HepG2 (cell line): Measurements from ENCODE around the gene B3GAT3. TPM values are rescaled to one million over a fixed set of nuclear protein-coding genes. Genes with fewer than 3 reads are reported as not detected.

ENCODE experiments used
- CBX5 ChIP-seq: sonication (generic); formaldehyde crosslinking; IDR thresholded peaks from 2 replicates; pipeline ENCODE4 v1.4.0; 2020; ENCODE audit warnings: missing genetic modification reagents, borderline replicate concordance
- CREB1 ChIP-seq, 2 experiments: fragments of 450-650 bp in 1 of 2; IDR thresholded peaks; 2 replicates each; pipeline ENCODE4 v1.6.1; 2016 to 2017; ENCODE audit warnings: control low read depth in 1 of 2, mild to moderate bottlenecking in 1 of 2, missing compliant biosample characterization in 1 of 2, missing genetic modification characterization in 1 of 2
- ERF ChIP-seq: IDR thresholded peaks from 2 replicates; pipeline ENCODE4 v1.6.1; 2018; ENCODE audit warnings: missing biosample characterization, missing genetic modification reagents
- GATAD2A ChIP-seq: IDR thresholded peaks from 2 replicates; pipeline ENCODE4 v1.6.1; 2016
- HOXD1 ChIP-seq: sonication (generic); formaldehyde crosslinking; IDR thresholded peaks from 2 replicates; pipeline ENCODE4 v1.5.0; 2020; ENCODE audit warnings: missing genetic modification reagents
- MZF1 ChIP-seq: sonication (generic); formaldehyde crosslinking; IDR thresholded peaks from 2 replicates; pipeline ENCODE4 v1.8.1; 2023; ENCODE audit warnings: mild to moderate bottlenecking, missing genetic modification reagents, borderline replicate concordance
- NFKBIZ ChIP-seq: IDR thresholded peaks from 2 replicates; pipeline ENCODE4 v1.6.1; 2018; ENCODE audit warnings: missing genetic modification reagents, missing compliant biosample characterization
- RXRA ChIP-seq: sonication (generic); formaldehyde crosslinking; IDR thresholded peaks from 2 replicates; pipeline ENCODE4 v1.5.1; 2020; ENCODE audit warnings: missing genetic modification reagents
- SSRP1 ChIP-seq: IDR thresholded peaks from 2 replicates; pipeline ENCODE4 v1.6.1; 2016; ENCODE audit warnings: control low read depth
- TBX2 ChIP-seq: sonication (generic); formaldehyde crosslinking; IDR thresholded peaks from 2 replicates; pipeline ENCODE4 v1.5.0; 2020; ENCODE audit warnings: missing genetic modification reagents, mild to moderate bottlenecking, borderline replicate concordance
- U2AF1 ChIP-seq: fragments of 200-400 bp; formaldehyde crosslinking; optimal IDR thresholded peaks from 2 replicates; pipeline ENCODE3; 2017; ENCODE audit warnings: mild to moderate bottlenecking, low read depth, low read length
- ZBTB3 ChIP-seq: sonication (generic); formaldehyde crosslinking; IDR thresholded peaks from 2 replicates; pipeline ENCODE4 v1.4.0; 2020; ENCODE audit warnings: low read depth, mild to moderate bottlenecking, moderate library complexity, missing genetic modification reagents, borderline replicate concordance
- ZBTB38 ChIP-seq: sonication (generic); formaldehyde crosslinking; IDR thresholded peaks from 2 replicates; pipeline ENCODE4 v1.5.1; 2020; ENCODE audit warnings: mild to moderate bottlenecking, missing genetic modification reagents
- ZBTB39 ChIP-seq: sonication (generic); formaldehyde crosslinking; IDR thresholded peaks from 2 replicates; pipeline ENCODE4 v1.5.0; 2020; ENCODE audit warnings: missing genetic modification reagents
- ZBTB7B ChIP-seq: sonication (generic); formaldehyde crosslinking; IDR thresholded peaks from 2 replicates; pipeline ENCODE4 v1.4.0; 2020; ENCODE audit warnings: missing genetic modification reagents
- ZHX2 ChIP-seq, 2 experiments: sonication (generic) in 1 of 2; formaldehyde crosslinking in 1 of 2; IDR thresholded peaks; 2 replicates each; pipeline versions ENCODE4 v1.6.1 to v1.9.0; 2014 to 2022; ENCODE audit warnings: antibody characterized with exemption in 1 of 2, borderline replicate concordance in 1 of 2, inconsistent platforms in 1 of 2, low read depth in 1 of 2, missing genetic modification reagents in 1 of 2
- ZNF121 ChIP-seq: sonication (generic); formaldehyde crosslinking; IDR thresholded peaks from 2 replicates; pipeline ENCODE4 v1.5.0; 2020; ENCODE audit warnings: mild to moderate bottlenecking, missing genetic modification reagents
- ZNF264 ChIP-seq: sonication (generic); formaldehyde crosslinking; IDR thresholded peaks from 2 replicates; pipeline ENCODE4 v1.4.0; 2020; ENCODE audit warnings: missing genetic modification reagents
- ZNF549 ChIP-seq: sonication (generic); formaldehyde crosslinking; IDR thresholded peaks from 2 replicates; pipeline ENCODE4 v1.5.0; 2020; ENCODE audit warnings: missing genetic modification reagents
- polyA plus RNA-seq, 8 experiments: library from polyadenylated mRNA; depleted of rRNA in 3 of 8; stranded (reverse) in 7 of 8; unstranded in 1 of 8; fragments of >200 nt; fragmentation: Illumina TruSeq in 4 of 8; extraction: Trizol in 4 of 8; gene quantifications; 2 replicates each; pipeline versions ENCODE4 v1.2.1 to v1.2.3, GENCODE V29; 2011 to 2016; ENCODE audit warnings: low read depth in 4 of 8, missing spikeins in 1 of 8, mixed read lengths in 1 of 8; ENCODE audit not compliant: insufficient read depth in 1 of 8
- total RNA-seq, 5 experiments: library from RNA; depleted of rRNA; stranded (reverse); fragments of >200 nt; fragmentation: Illumina TruSeq; extraction: Trizol; gene quantifications; 2 replicates each; pipeline ENCODE4 v1.2.3, GENCODE V29; 2016; ENCODE audit warnings: low read depth in 1 of 5
- TF ChIP-seq, protein P1 (sequence below): sonication (generic); formaldehyde crosslinking; conservative IDR thresholded peaks from 2 replicates; pipeline ENCODE4 v1.4.0; 2020; ENCODE audit warnings: missing genetic modification reagents

The B3GAT3 gene
- total and polyA plus RNA-seq, 2 of the 13 experiments (the other 11 are each of a cell fraction or from before 2014, with no cell fraction given): 21.3 to 26.1 TPM

DNA sequence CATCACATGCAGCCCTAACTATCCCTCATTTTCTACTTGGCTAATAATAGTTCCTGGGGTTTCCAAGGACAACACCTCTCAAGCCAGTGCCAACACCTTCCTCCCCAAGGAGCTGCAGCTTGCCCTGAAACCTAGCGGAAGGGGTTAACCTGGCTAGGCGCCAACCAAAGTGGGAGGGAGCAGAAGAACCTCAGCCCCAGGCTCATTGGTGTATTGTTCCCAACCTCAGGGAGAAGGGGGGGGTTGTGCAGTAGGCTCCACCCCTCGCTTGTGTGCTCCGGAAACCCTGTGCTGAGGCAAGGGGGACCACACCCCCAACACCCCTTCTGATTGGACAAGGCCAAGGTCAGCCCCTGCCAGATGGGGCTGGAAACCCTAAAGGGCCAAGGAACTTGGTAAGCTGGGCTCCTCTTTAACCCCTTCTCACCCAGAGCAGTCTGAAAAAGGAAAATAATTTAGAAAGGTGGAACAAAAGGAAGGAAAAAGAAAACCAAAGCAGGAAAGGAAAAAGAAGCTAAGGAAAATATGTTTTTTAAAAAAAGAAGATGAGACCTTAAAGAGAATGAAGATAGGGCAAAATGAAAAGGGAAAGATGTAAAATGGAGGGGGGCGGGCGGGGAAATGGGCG lies 22.6 kb downstream of the B3GAT3 start (continued):
- 0 out of 2 replicates have a peak, but pooled peaks have one; percentile 7 for TF ChIP-seq ZBTB7B (CRISPR knock-in tag)
- TF ChIP-seq ZNF121: no peak
- TF ChIP-seq U2AF1: peak; percentile 58
- TF ChIP-seq ERF (CRISPR knock-in tag): 0 out of 2 replicates have a peak, but pooled peaks have one; percentile 29
- peak; percentile 19; the same call in 1 of the 2 replicates for TF ChIP-seq TBX2 (CRISPR knock-in tag)
- TF ChIP-seq HOXD1 (CRISPR knock-in tag): peak; percentile 72; the same call in 1 of the 2 replicates
- TF ChIP-seq ZNF549 (CRISPR knock-in tag): no peak
- no peak for TF ChIP-seq ZNF264
- no peak for TF ChIP-seq ZBTB39 (CRISPR knock-in tag)
- TF ChIP-seq MZF1: no peak
- peak; percentile 81 for TF ChIP-seq GATAD2A (CRISPR knock-in tag)
- peak; percentile 77; the same call in 1 of the 2 replicates for TF ChIP-seq SSRP1 (CRISPR knock-in tag)
- TF ChIP-seq CREB1 (IDR thresholded peaks at IDR 0.05): no peak
- TF ChIP-seq CREB1 (CRISPR knock-in tag; IDR thresholded peaks at IDR 0.05): peak; percentile 77
- no peak for TF ChIP-seq ZBTB3 (CRISPR knock-in tag)
- no peak for TF ChIP-seq ZHX2 (IDR thresholded peaks at IDR 0.05; ENCODE audit: low read depth)
- TF ChIP-seq ZHX2 (CRISPR knock-in tag; IDR thresholded peaks at IDR 0.05; ENCODE audit: borderline replicate concordance): no peak
- TF ChIP-seq CBX5 (CRISPR knock-in tag): peak; percentile 19; the same call in 1 of the 2 replicates
- TF ChIP-seq, protein P1, sequence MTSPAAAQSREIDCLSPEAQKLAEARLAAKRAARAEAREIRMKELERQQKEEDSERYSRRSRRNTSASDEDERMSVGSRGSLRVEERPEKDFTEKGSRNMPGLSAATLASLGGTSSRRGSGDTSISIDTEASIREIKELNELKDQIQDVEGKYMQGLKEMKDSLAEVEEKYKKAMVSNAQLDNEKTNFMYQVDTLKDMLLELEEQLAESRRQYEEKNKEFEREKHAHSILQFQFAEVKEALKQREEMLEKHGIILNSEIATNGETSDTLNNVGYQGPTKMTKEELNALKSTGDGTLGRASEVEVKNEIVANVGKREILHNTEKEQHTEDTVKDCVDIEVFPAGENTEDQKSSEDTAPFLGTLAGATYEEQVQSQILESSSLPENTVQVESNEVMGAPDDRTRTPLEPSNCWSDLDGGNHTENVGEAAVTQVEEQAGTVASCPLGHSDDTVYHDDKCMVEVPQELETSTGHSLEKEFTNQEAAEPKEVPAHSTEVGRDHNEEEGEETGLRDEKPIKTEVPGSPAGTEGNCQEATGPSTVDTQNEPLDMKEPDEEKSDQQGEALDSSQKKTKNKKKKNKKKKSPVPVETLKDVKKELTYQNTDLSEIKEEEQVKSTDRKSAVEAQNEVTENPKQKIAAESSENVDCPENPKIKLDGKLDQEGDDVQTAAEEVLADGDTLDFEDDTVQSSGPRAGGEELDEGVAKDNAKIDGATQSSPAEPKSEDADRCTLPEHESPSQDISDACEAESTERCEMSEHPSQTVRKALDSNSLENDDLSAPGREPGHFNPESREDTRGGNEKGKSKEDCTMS (CRISPR knock-in tag): no peak
- TF ChIP-seq NFKBIZ (CRISPR knock-in tag): no peak
- TF ChIP-seq ZBTB38 (CRISPR knock-in tag): peak; percentile 36; the same call in 1 of the 2 replicates
- TF ChIP-seq RXRA (CRISPR knock-in tag): 0 out of 2 replicates have a peak, but pooled peaks have one; percentile 25
